ENCODE data around the gene LPIN3. TPM values are rescaled to one million over a fixed set of nuclear protein-coding genes. Genes with fewer than 3 reads are reported as not detected.

LPIN3 gene
- total RNA-seq, 1 experiment from 2014 or later = 18.5 TPM

- RAD21 ChIA-PET (ENCODE audit: low non-redundant PET in 1 of 2, low total read pairs in 2 of 2, uncharacterized antibody in 2 of 2, unreplicated experiment in 2 of 2) = no interaction called here
- CTCF ChIA-PET = no interaction called here
- Histone ChIP-seq H3K4me2 (ENCODE audit: low read length) (no peak overlapping the region), H3K4me3 (replicated peaks in 1 of 2; ENCODE audit: low read depth in 1 of 2, low read length in 2 of 2) (no peak overlapping the region), H3K9me2 (ENCODE audit: insufficient read depth) (no peaks in the 10 kb centered on the region), H2AFZ (ENCODE audit: low read depth, low read length, poor library complexity, severe bottlenecking) (no peak overlapping the region), H3K79me2 (ENCODE audit: insufficient read depth, low read length) (no peaks in the 10 kb centered on the region), H3K27ac (ENCODE audit: low read depth, low read length) (no peak overlapping the region), H3K4me1 (ENCODE audit: control insufficient read depth in 1 of 2, insufficient read depth in 2 of 2, low read length in 2 of 2) (no peaks in the 10 kb centered on the region), H4K20me1 (ENCODE audit: insufficient read depth) (no peaks in the 10 kb centered on the region), H3K36me3 (ENCODE audit: control insufficient read depth in 1 of 2, insufficient read depth in 2 of 2, low read length in 2 of 2) (no peaks in the 10 kb centered on the region), H3K9me3 (ENCODE audit: control insufficient read depth in 1 of 2, insufficient read depth in 1 of 2, low read depth in 1 of 2, low read length in 2 of 2) (no peaks in the 10 kb centered on the region), H3K9ac (ENCODE audit: low read length) (no peak overlapping the region), H3K27me3 (ENCODE audit: insufficient read depth, low read length) (no peaks in the 10 kb centered on the region)
- intact Hi-C loops (cut with micrococcal nuclease) = no loop called here
- POLR2A ChIA-PET = no interaction called here
- BruUV-seq (replicated peaks) = no TSS peak
- ATAC-seq (no peak), DNase-seq (ENCODE audit: low read depth, low spot score) (no peak)
- no peak for TF ChIP-seq REST (IDR thresholded peaks at IDR 0.05; ENCODE audit: low read depth)
- no peak for TF ChIP-seq FOSL1 (IDR thresholded peaks at IDR 0.05; ENCODE audit: low read depth)
- TF ChIP-seq CTCF (IDR thresholded peaks at IDR 0.05 in 2 of 3, conservative IDR thresholded peaks at IDR 0.05 in 1 of 3; ENCODE audit: borderline replicate concordance in 1 of 3, insufficient read depth in 1 of 3, low read depth in 2 of 3, low read length in 2 of 3) = no peak
- TF ChIP-seq ZBTB33 (IDR thresholded peaks at IDR 0.05; ENCODE audit: extremely low read depth, insufficient replicate concordance, low read length) = no peak
- TF ChIP-seq ZFX (IDR thresholded peaks at IDR 0.05) = no peak
- no peak for TF ChIP-seq EZH2phosphoT487 (IDR thresholded peaks at IDR 0.05; ENCODE audit: borderline replicate concordance)
- TF ChIP-seq EZH2 (IDR thresholded peaks at IDR 0.05) = no peak
- TF ChIP-seq ZNF274 (IDR thresholded peaks at IDR 0.05; ENCODE audit: low read depth, low read length) = no peak
- no peak for TF ChIP-seq POLR2A (IDR thresholded peaks at IDR 0.05; ENCODE audit: borderline replicate concordance, extremely low read depth, insufficient read depth, insufficient read length)
- no peak for TF ChIP-seq SIN3A (IDR thresholded peaks at IDR 0.05; ENCODE audit: low read depth)
- TF ChIP-seq SP1 (IDR thresholded peaks at IDR 0.05; ENCODE audit: low read depth) = no peak
- no peak for TF ChIP-seq EGR1 (IDR thresholded peaks at IDR 0.05; ENCODE audit: low read depth)
- no peak for TF ChIP-seq CEBPB (IDR thresholded peaks at IDR 0.05; ENCODE audit: low read depth)
- no peak for TF ChIP-seq TCF7L2 (IDR thresholded peaks at IDR 0.05; ENCODE audit: borderline replicate concordance, extremely low read depth, insufficient read depth, insufficient read length)
- no peak for TF ChIP-seq ATF3 (IDR thresholded peaks at IDR 0.05)
- TF ChIP-seq JUND (IDR thresholded peaks at IDR 0.05) = no peak
- TF ChIP-seq MAX (IDR thresholded peaks at IDR 0.05) = no peak
These were observed 32.3 kb upstream of the LPIN3 start for GRCh38 chr20:41308290-41308711.
